H9 (cell line): ENCODE results near the gene MSANTD1. TPM values are rescaled to one million over a fixed set of nuclear protein-coding genes. Genes with fewer than 3 reads are reported as not detected.

ENCODE experiments used
- DNase-seq: peaks from one replicate; pipeline ENCODE4 v3.0.0-alpha.2; 2017
- H2AFZ ChIP-seq: one replicate; pipeline ENCODE4 v1.6.1; 2013; ENCODE audit warnings: mild to moderate bottlenecking, low read length, control low read depth, moderate library complexity
- H2AK5ac ChIP-seq: 2 replicates; pipeline ENCODE4 v1.6.1; 2013; ENCODE audit warnings: low read length, control low read depth, mixed read lengths; ENCODE audit not compliant: insufficient read length
- H2BK120ac ChIP-seq: one replicate; pipeline ENCODE4 v1.6.1; 2013; ENCODE audit warnings: low read depth, mild to moderate bottlenecking, low read length, control low read depth, inconsistent platforms; ENCODE audit not compliant: poor library complexity, severe bottlenecking
- H2BK12ac ChIP-seq: 2 replicates; pipeline ENCODE4 v1.6.1; 2013; ENCODE audit warnings: low read length, control low read depth, mixed read lengths, low read depth; ENCODE audit not compliant: insufficient read length
- H2BK15ac ChIP-seq: 2 replicates; pipeline ENCODE4 v1.6.1; 2013; ENCODE audit warnings: low read depth, low read length, control low read depth
- H2BK20ac ChIP-seq: one replicate; pipeline ENCODE4 v1.6.1; 2013; ENCODE audit warnings: low read depth, mild to moderate bottlenecking, low read length, control low read depth, inconsistent platforms; ENCODE audit not compliant: poor library complexity, severe bottlenecking
- H2BK5ac ChIP-seq: 2 replicates; pipeline ENCODE4 v1.6.1; 2013; ENCODE audit warnings: low read length, control low read depth, mixed read lengths; ENCODE audit not compliant: insufficient read length
- H3K14ac ChIP-seq: 2 replicates; pipeline ENCODE4 v1.6.1; 2013; ENCODE audit warnings: low read length, control low read depth; ENCODE audit not compliant: insufficient read depth
- H3K18ac ChIP-seq: 2 replicates; pipeline ENCODE4 v1.6.1; 2013; ENCODE audit warnings: low read depth, mild to moderate bottlenecking, mixed read lengths, low read length, control low read depth; ENCODE audit not compliant: insufficient read length
- H3K23ac ChIP-seq: 2 replicates; pipeline ENCODE4 v1.6.1; 2013; ENCODE audit warnings: low read length, control low read depth, mixed read lengths, low read depth; ENCODE audit not compliant: insufficient read length
- H3K23me2 ChIP-seq: 2 replicates; pipeline ENCODE4 v1.6.1; 2013; ENCODE audit warnings: low read depth, mild to moderate bottlenecking, mixed read lengths, low read length, control low read depth; ENCODE audit not compliant: insufficient read length, poor library complexity, severe bottlenecking
- H3K27ac ChIP-seq: 2 replicates; pipeline ENCODE4 v1.5.1; 2013; ENCODE audit warnings: low read length, control low read depth, mixed read lengths, low read depth; ENCODE audit not compliant: insufficient read length
- H3K27me3 ChIP-seq: 2 replicates; pipeline ENCODE4 v1.6.1; 2013; ENCODE audit warnings: low read length, control low read depth, inconsistent platforms; ENCODE audit not compliant: insufficient read depth
- H3K4ac ChIP-seq: 2 replicates; pipeline ENCODE4 v1.6.1; 2013; ENCODE audit warnings: low read depth, mild to moderate bottlenecking, control low read depth, inconsistent platforms, low read length, moderate library complexity
- H3K4me1 ChIP-seq: 2 replicates; pipeline ENCODE4 v1.6.1; 2013; ENCODE audit warnings: low read length, control low read depth, inconsistent platforms; ENCODE audit not compliant: insufficient read depth
- H3K4me2 ChIP-seq: 2 replicates; pipeline ENCODE4 v1.6.1; 2013; ENCODE audit warnings: low read length, control low read depth, mixed read lengths; ENCODE audit not compliant: insufficient read length, insufficient read depth
- H3K56ac ChIP-seq: 2 replicates; pipeline ENCODE4 v1.6.1; 2013; ENCODE audit warnings: low read depth, mild to moderate bottlenecking, mixed read lengths, low read length, control low read depth; ENCODE audit not compliant: insufficient read length
- H3K79me1 ChIP-seq: 2 replicates; pipeline ENCODE4 v1.6.1; 2013; ENCODE audit warnings: low read depth, mild to moderate bottlenecking, moderate library complexity, low read length, control low read depth, inconsistent platforms; ENCODE audit not compliant: insufficient read depth, poor library complexity, severe bottlenecking
- H3K79me2 ChIP-seq: 2 replicates; pipeline ENCODE4 v1.6.1; 2013; ENCODE audit warnings: low read length, control low read depth, inconsistent platforms; ENCODE audit not compliant: insufficient read depth
- H3K9ac ChIP-seq: 2 replicates; pipeline ENCODE4 v1.6.1; 2013; ENCODE audit warnings: low read length, control low read depth, mixed read lengths; ENCODE audit not compliant: insufficient read length; ENCODE audit errors: extremely low read depth
- H3K9me3 ChIP-seq: one replicate; pipeline ENCODE4 v1.6.1; 2013; ENCODE audit warnings: low read depth, low read length, inconsistent platforms; ENCODE audit not compliant: control insufficient read depth
- H3T11ph ChIP-seq: one replicate; pipeline ENCODE4 v1.6.1; 2013; ENCODE audit warnings: mild to moderate bottlenecking, low read length, control low read depth, inconsistent platforms
- H4K20me1 ChIP-seq: one replicate; pipeline ENCODE4 v1.6.1; 2013; ENCODE audit not compliant: control insufficient read depth, insufficient read length, insufficient read depth
- H4K5ac ChIP-seq: 2 replicates; pipeline ENCODE4 v1.6.1; 2013; ENCODE audit warnings: low read depth, mild to moderate bottlenecking, mixed read lengths, low read length, control low read depth; ENCODE audit not compliant: insufficient read length
- H4K8ac ChIP-seq: replicated peaks from 2 replicates; pipeline ENCODE4 v1.6.1; 2013; ENCODE audit warnings: low read length, control low read depth, mixed read lengths, low read depth; ENCODE audit not compliant: insufficient read length
- H4K91ac ChIP-seq: 2 replicates; pipeline ENCODE4 v1.6.1; 2013; ENCODE audit warnings: low read depth, mild to moderate bottlenecking, moderate library complexity, mixed read lengths, low read length, control low read depth; ENCODE audit not compliant: insufficient read length
- H3K27ac Mint-ChIP-seq, 3 experiments: 2 replicates in 2 of 3; 3 replicates in 1 of 3; pipeline ENCODE4 v1.8.0; 2020 to 2021; ENCODE audit warnings: mixed read lengths in 3 of 3, mild to moderate bottlenecking in 1 of 3, moderate library complexity in 1 of 3
- H3K27me3 Mint-ChIP-seq: 2 replicates; pipeline ENCODE4 v1.8.0; 2021; ENCODE audit warnings: low read depth, mild to moderate bottlenecking, moderate library complexity, mixed read lengths
- H3K36me3 Mint-ChIP-seq, 3 experiments: 2 replicates in 2 of 3; 3 replicates in 1 of 3; pipeline ENCODE4 v1.8.0; 2020 to 2021; ENCODE audit warnings: low read depth in 3 of 3, mixed read lengths in 3 of 3; ENCODE audit not compliant: insufficient read depth in 1 of 3
- H3K4me1 Mint-ChIP-seq, 2 experiments: 2 replicates each; pipeline ENCODE4 v1.8.0; 2020; ENCODE audit warnings: mixed read lengths in 2 of 2
- H3K4me3 Mint-ChIP-seq, 2 experiments: 2 replicates in 1 of 2; 3 replicates in 1 of 2; pipeline ENCODE4 v1.8.0; 2020 to 2021; ENCODE audit warnings: mild to moderate bottlenecking in 2 of 2, mixed read lengths in 2 of 2, moderate library complexity in 1 of 2
- H3K9me3 Mint-ChIP-seq, 2 experiments: 2 replicates in 1 of 2; 3 replicates in 1 of 2; pipeline ENCODE4 v1.8.0; 2020; ENCODE audit warnings: mild to moderate bottlenecking in 2 of 2, mixed read lengths in 2 of 2, moderate library complexity in 1 of 2
- WGBS: extraction: QIAGEN DNeasy Blood & Tissue Kit; methylation state at CpG from one replicate; pipeline ENCODE4 v1.1.7; 2013; ENCODE audit warnings: missing lambda C conversion rate, low lambda C conversion rate, mixed read lengths; ENCODE audit not compliant: insufficient read length; ENCODE audit errors: extremely low coverage; 5-methylcytosine and 5-hydroxymethylcytosine counted together
- total RNA-seq: library from RNA; stranded (reverse); gene quantifications from 2 replicates; pipeline ENCODE4 v1.2.1, GENCODE V29; 2021
- TF ChIP-seq, protein P1 (sequence below): fragments of 200-600 bp; sonication (generic); conservative IDR thresholded peaks from 3 replicates; pipeline ENCODE4 v1.8.0; 2021; ENCODE audit warnings: antibody characterized with exemption, mild to moderate bottlenecking

The MSANTD1 gene
- total RNA-seq, 1 experiment from 2014 or later: 0.83 TPM

DNA sequence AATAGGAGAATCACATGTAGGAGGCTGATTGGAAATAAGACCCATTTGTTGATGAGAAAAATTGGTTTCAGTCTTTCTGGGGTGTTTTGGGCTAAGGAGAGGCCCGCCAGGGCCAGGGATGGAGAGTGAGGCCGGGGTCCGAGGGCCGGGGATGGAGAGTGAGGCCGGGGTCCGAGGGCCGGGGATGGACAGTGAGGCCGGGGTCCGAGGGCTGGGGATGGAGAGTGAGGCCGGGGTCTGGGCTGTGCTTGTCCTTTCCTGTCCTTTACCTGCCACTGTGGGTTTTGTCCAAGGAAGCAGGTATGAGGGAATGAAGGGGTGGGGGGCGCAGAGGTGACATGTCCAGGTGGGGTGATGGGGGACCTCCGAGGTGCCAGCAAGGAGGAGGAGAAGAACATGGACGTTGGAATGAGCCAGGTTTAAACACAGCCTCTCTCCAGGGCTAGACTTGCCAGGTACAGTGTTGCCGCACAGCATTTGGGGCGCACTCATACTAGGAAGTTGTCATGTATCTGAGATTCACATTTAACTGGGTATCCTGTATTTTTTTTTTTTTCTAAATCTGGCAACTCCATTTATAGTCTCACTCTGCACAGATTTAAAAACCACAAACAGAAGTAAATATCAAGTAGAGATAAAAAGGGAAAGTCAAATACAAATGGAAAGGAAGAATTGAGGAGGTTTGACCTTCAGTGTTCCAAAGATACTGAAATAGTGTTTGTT lies 52.7 kb downstream of the MSANTD1 start:
- Histone ChIP-seq H3K9me3 (no peaks in the 10 kb centered on the region), H3K18ac (no peak overlapping the region), H3K14ac (no peak overlapping the region), H3K4me1 (no peaks in the 10 kb centered on the region), H3K27me3 (no peaks in the 10 kb centered on the region), H3K56ac (no peak overlapping the region), H4K5ac (no peak overlapping the region), H2BK12ac (no peak overlapping the region), H3K27ac (no peak overlapping the region), H3K79me2 (no peaks in the 10 kb centered on the region), H3T11ph (no peak overlapping the region), H2BK5ac (no peak overlapping the region), H2BK120ac (no peak overlapping the region), H2BK20ac (no peak overlapping the region), H2AFZ (no peak overlapping the region), H3K23ac (no peak overlapping the region), H4K8ac (no peak overlapping the region), H2BK15ac (no peak overlapping the region), H3K4ac (no peak overlapping the region), H3K79me1 (no peaks in the 10 kb centered on the region), H4K91ac (no peak overlapping the region), H4K20me1 (peaks cover 3% of the 10 kb centered on the region), H3K4me2 (no peak overlapping the region), H3K9ac (no peak overlapping the region), H3K23me2 (no peaks in the 10 kb centered on the region), H2AK5ac (no peak overlapping the region)
- no CpG with 5 or more reads among the region's 15 CpGs for WGBS
- TF ChIP-seq, protein P1, sequence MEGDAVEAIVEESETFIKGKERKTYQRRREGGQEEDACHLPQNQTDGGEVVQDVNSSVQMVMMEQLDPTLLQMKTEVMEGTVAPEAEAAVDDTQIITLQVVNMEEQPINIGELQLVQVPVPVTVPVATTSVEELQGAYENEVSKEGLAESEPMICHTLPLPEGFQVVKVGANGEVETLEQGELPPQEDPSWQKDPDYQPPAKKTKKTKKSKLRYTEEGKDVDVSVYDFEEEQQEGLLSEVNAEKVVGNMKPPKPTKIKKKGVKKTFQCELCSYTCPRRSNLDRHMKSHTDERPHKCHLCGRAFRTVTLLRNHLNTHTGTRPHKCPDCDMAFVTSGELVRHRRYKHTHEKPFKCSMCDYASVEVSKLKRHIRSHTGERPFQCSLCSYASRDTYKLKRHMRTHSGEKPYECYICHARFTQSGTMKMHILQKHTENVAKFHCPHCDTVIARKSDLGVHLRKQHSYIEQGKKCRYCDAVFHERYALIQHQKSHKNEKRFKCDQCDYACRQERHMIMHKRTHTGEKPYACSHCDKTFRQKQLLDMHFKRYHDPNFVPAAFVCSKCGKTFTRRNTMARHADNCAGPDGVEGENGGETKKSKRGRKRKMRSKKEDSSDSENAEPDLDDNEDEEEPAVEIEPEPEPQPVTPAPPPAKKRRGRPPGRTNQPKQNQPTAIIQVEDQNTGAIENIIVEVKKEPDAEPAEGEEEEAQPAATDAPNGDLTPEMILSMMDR: no peak
- Mint-ChIP-seq H3K4me3 (no peak overlapping the region), H3K4me1 (peaks cover 47 to 67% of the 10 kb centered on the region in 2 experiments), H3K36me3 (no peaks in the 10 kb centered on the region), H3K27me3 (peaks cover 2% of the 10 kb centered on the region; the same call in 1 of the 2 replicates), H3K9me3 (no peaks in the 10 kb centered on the region), H3K27ac (peak overlapping the region in 2 of 3 experiments; percentile 56 to 92; a peak in 1 of 7 replicates)
- no peak for DNase-seq
